ENCODE results near the gene MRGPRF. TPM values are rescaled to one million over a fixed set of nuclear protein-coding genes. Genes with fewer than 3 reads are reported as not detected.

The MRGPRF gene, protein sequence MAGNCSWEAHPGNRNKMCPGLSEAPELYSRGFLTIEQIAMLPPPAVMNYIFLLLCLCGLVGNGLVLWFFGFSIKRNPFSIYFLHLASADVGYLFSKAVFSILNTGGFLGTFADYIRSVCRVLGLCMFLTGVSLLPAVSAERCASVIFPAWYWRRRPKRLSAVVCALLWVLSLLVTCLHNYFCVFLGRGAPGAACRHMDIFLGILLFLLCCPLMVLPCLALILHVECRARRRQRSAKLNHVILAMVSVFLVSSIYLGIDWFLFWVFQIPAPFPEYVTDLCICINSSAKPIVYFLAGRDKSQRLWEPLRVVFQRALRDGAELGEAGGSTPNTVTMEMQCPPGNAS
- 10 to 100 TPM; 20.9 to 24.6 (median 22.7) TPM for polyA plus RNA-seq (ENCODE audit: insufficient read length in 3 of 3)

DNA sequence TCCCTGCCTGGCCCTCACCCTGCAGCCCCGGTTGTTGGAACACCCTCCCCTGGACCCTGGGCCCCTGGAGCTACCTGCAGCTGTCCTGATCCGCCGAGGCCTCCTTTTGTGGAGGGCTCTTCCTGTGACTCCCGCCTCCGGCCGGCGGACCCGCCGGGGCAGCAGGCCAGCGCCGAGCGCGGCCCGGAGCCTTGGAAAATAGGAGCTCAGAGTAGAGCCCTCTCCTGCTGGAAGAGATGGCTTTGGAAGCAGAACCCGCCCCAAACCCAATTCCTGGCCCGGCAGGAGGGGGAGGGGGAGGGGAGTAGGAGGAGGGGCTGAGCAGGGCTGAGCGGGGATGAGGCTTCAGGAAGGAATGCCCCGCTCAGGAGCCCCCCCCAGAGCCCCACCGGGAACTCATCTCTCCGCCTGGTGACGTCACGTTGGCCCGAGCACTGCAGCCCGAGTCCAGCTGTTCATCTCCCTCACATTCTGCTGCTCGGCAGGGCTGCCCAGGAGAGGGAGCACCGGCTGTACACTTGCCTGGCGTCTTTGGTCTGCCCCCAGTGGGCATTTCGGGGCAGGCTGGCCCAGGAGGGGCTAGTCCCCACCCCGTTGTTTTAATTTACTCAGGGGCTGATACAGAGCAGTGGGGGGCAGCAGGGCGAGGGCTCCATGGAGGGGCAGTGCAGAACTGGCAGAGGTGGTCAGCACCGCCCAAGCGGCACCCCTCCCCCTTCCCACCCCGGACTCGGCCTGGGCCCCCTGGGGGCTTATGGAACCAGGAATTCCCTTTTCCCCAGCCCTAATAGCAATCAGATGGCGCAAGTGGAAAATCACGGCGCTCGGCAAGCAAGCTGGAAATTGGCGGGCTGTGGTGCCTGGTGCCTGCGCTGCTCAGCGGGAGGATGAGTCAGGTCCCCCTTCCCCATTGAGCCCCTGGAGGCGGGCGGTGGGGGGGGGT lies at the start of gene MRGPRF:
Gene MRGPRF (minus strand): TSS at position 238 of the 943 bp plus-strand sequence. CDS start 3,345 bp downstream, outside the sequence.
- no peak for DNase-seq (ENCODE audit: low read depth in 3 of 3, low spot score in 2 of 3)

DNA sequence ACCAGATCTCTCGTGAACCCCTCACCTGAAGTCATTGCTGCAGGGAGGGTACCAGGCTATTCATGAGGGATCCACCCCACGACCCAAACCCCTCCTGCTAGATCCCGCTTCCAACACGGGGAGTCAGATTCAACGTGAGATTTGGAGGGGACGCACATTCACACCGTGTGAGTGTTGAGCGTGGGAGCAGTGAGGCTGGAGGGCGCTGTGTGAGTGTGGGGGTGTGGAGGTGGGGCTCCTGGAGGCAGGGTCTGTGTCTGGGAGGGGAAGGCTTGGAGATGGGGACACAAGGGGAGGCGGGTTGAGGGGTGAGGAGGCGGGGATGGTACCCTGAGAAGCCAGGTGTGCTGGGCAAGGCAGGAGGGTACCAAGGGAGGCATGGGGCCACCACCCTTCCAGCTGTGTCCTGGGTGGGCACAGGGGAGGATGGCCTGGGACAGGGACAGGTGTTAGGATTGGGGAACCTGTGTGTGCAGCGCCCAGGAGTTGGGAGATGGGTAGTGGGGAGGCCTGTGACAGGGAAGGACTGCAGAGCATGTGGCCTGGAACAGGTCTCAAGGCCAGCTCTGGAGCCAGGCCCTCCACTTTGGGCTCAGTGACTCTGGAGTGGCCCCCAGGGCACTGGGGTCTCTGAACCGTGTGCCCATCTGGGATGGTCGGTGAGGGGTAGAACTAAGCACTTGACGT lies 49.3 kb upstream of the MRGPRF start:
- no peak for DNase-seq (ENCODE audit: low read depth in 3 of 3, low spot score in 2 of 3)

DNA sequence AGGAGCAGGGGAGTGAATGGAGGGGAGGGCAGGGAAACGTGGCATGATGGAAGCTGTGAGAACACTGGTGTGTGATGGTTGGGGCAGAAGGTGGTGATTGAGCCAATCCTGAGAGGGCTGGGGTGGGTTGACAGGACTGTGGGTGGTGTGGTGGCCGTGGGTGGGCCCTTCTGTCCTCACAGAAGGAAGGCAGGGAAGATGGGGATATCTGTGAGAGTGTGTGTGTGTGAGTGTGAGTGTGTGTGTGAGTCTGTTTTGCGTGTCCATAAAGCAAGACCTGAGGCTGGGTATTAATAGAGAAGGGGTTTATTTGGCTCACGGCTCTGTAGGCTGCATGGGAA lies 48.6 kb upstream of the MRGPRF start:
- no peak for DNase-seq (ENCODE audit: low read depth in 3 of 3, low spot score in 2 of 3)

DNA sequence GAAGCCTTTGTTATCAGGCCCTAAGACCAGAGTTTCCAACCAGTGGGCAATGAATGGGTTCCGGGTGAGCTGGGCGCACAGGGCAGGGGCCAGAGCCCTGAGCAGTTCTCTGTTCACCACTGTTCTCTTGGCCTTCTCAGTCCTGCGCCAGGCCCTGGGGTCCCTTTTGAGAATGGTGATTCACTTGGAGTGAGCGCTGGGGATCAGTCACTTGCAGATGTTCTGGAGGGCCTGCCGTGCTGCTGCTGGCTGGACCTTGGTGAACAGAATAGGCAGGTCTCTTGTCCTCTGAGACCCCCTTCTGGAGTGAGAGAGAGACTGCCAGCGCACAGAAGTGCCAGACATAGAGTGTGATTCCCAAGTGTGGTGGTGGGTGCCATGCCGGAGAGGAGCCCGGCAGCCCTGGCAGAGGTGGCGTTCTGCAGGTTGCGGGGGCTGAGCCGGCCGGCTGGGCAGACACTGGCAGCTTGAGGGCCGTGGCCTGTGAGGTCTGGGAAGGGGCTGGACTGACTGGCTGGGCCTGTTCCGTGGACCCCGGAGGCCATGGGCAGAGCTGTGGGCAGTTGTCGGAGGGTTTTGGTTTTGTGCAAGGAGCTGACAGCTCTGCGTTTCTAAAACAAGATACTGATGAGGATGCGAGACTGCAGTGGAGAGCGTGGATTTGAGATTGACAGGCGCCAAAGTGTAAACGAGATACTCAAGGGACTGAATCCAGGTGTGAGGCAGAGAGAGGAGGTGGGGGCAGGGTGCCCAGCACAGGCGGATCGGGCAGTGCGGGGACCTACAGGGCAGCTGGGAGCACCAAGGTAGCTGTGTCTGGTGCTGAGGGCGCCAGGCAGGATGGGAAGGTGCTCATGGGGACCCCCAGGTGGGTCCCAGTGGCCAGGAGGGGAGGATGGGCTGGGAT lies 48.0 kb upstream of the MRGPRF start:
- no peak for DNase-seq (ENCODE audit: low read depth in 3 of 3, low spot score in 2 of 3)

DNA sequence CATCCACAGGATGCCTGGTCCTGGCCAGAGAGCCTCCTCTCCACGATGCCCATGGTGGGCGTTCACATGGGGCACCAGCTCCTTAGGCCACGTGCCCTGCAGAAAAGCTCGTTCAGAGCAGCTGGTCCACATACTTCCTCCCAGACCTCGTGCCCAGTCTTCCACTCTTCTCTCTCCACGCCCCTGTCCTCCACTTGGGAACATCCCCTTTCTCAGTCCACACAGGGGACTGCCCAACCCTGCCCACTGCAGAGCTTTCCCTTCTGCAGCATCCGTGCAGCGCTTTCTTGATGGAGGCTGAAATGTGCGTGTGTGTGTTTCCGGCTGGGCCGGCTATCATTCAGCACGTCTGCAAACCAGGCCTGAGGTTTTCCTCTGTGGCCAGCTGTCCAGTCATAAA lies 46.9 kb upstream of the MRGPRF start:
- DNase-seq (ENCODE audit: low read depth in 3 of 3, low spot score in 2 of 3) = no peak

DNA sequence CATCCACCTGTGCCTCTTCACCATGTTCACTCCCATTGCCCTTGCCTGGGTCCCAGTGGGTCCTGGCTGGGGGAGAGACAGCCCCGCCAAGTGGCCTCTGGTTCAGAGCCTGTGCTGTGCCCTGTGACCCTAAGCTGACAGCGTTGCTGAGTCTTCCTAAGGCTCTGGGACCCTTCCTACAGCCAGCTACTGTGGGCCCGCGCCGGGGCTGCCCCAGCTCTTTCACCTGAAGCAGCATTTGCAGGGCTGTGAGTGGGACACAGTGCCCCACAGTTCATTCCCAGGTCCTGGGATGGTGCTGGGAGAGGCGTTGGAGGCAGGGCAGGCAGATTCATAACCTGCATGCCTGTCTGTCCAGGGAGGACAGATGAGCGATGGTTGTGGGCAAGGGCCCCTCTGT lies 46.4 kb upstream of the MRGPRF start:
- DNase-seq (ENCODE audit: low read depth in 3 of 3, low spot score in 2 of 3) = no peak

DNA sequence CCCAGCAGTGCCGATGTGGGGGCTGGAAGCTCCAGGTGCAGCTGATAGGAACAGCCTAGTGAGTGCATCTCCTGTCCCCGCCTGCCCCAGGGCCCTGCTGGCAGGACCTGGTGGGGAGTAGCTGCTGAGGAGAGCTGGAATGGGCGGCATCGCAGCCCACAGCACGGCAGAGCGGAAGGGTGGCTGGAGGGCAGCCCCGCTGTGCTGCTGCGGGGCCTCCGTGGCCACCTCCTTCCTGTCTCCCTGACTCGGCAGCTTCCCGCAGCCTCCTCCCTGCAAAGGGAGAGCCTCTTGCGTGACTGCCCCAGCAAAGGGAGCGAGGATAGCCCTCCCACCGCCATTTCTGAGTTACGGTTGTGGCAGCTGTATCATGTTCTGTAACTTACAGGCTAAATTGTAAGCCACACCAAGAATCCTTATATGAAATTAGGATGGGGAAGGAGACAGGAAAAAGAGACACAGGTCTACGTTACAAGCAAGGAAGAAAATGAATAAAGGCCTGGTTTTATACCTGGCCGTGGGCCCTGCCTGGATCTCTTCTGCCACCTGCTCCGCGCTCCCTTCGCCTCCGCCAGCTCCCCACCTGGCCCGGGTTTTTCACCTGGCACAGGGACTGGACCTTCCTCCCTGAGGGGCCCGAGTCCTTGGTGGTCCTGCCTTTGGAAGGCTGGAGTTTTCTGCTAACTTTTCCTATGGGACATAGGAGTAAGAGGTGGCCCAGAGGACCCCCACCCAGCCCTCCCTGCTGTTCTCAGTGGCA lies 45.6 kb upstream of the MRGPRF start:
- no peak for DNase-seq (ENCODE audit: low read depth in 3 of 3, low spot score in 2 of 3)

DNA sequence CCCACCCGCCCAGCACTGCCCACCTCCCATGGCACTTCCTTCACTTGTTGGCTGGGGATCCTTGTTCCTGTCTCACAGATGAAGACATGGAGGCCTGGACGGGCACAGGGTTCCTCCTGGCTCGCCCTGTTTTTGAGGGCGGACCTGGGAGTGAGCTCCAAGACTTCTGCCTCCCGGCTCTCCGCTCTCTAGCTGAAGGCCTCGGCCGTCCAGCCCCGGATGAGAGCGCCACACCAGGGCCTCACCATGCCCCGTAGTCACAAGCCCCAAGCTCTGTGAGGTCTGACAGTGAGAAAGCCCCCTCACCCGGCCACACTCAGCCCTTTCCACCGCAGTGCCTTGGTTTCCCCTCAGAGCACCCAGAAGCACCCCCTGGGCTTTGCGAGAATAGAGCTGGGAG lies 44.8 kb upstream of the MRGPRF start:
- no peak for DNase-seq (ENCODE audit: low read depth in 3 of 3, low spot score in 2 of 3)

DNA sequence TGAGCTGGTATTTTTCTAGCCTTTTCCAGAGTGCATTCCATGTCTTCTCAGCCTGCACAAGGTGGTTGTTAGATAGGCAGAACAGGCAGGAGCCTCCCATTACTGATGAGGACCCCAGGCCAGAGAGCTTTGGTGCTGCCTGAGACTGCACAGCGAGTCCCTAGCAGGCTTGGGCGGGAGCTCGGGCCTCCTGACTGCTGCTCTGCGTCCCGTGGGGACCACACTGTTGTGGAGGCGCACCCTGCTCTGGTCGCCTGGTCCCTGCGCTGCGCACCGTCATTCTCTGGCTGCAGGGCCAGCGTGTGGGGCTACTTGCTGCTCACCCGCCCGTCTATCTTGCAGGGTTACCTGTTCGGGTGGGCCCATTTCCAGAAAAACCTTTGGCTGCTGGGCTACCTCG lies 44.2 kb upstream of the MRGPRF start:
- DNase-seq (ENCODE audit: low read depth in 3 of 3, low spot score in 2 of 3) = no peak

DNA sequence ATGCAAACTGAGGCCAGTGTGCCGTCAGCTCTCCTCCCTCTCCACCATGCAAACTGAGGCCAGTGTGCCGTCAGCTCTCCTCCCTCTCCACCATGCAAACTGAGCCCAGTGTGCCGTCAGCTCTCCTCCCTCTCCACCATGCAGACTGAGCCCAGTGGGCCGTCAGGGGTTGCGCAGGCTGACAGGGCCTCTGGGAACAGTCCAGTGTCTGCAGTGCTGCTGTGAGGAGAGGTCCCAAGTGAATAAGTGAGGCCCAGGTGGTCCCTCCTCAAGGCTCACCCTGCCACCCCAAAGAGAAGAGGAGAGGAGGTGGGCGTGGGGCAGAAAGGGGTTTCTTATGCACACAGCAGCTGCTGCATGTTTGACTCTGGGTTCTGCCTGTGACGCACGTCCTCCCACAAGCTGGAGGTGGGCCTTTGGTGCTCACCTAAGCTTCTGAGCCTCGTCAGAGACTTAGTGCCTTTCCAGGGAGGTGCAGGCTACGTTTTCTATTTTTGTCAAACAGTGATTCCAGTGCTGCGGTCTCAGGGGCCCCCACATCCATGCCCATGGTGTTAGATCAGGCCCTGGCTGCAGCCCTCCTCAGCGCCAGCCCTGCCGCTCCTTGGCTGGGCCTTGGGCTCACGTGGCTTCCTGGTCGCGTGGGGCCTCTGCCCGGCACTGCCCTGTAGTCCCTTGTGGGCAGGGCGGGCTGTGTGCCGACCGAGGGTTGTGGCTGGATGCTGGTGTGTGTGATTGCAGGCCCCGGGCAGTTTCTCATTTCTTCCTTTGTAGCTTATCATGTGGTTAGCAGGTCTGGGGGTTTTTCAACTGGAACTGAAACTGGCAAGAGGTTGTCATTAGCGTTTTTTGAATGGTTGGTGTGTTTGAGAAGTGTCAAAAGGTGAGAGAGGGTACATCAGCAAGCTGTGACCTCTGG lies 42.8 kb upstream of the MRGPRF start:
- DNase-seq (ENCODE audit: low read depth in 3 of 3, low spot score in 2 of 3) = no peak

DNA sequence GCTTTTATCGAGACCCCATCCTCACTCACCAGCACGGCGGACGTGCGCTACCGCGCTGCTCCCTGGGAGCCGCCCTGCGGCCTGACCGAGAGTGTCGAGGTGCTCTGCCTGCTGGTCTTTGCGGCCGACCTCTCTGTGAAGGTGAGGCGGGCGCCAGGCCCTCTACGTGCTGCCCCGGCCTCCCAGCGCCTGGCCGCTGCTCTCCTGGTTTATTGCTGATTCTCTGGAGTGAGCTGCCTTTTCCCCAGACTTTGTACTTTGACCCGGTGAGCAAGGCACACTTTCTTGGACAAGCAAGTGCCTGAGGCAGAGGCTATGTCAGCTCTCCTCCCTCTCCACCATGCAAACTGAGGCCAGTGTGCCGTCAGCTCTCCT lies 42.2 kb upstream of the MRGPRF start:
- no peak for DNase-seq (ENCODE audit: low read depth in 3 of 3, low spot score in 2 of 3)

DNA sequence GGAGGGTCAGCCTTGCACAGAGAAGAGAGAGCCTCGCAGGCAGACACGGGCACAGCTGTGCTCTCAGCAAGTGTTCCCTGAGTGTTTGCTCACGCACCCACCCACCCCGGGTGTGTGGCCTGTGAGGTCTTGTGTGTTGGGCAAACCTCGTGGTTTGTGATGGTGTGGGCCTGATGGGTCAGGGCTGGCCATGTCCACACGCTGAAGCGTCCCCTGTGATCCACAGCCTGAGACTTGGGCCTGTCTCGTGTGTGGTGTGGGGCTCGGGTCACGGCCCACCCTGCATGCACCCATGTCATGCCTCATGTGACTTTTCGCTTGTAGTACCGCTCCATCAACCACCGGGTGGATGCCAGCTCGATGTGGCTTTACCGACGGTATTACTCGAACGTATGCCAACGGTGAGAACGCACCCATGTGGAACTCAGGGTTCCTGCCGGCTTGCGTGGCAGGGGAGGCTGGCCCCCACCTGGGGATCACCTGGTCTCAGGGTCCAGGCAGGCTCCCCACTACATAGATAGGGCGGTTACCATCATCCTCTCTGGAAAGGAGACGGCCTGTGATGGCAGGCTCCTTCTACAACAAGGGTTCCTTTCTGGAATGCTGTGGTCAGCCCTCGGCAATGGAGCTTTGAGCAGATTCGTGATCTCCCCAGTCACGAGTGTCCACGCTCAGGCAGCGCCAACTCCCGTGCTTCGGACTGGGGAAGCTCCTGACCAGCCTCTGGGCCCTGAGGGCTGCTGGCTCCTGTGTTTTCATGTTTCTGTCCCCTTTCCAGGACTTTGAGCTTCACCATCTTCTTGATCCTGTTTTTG lies 41.6 kb upstream of the MRGPRF start:
- DNase-seq (ENCODE audit: low read depth in 3 of 3, low spot score in 2 of 3) = no peak

DNA sequence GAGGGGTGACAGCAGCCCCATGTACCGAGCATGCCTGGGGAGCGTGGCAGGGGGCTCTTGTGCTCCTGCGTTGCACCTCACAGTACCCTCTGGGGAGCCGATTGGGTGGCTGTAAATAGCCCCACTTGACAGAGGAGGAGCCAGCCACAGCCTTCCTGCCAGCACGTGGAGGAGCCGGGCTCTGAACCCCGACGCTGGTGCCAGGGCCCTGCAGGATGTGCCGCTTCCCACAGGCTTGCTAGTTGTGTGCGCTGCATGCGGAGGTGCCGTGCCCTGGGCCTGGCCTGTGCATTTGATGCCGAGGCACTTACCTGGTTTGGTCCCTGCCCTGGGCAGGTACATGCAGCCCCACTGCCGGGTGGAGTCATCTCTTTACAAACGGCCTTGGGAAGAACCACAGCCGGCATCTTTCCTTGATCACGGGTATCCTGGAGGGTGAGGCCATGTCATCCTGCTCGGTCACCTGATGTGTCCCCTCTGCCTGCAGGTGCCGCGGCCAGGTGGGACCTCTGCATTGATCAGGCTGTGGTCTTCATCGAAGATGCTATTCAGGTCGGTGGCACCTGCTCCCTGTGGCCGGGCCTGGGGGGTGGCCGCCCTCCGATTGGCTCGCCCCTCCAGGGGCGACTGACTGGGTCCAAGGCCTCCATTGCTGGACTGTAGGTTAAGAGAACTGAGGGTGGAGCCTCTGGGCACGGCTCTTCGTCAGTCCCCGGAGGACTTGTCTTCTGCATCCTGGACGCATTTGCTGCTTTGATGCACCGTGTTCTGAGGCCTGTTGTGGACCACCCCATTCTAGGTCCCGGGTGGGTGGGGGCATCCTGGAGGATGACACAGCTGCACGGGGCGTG lies 40.7 kb upstream of the MRGPRF start:
- DNase-seq (ENCODE audit: low read depth in 3 of 3, low spot score in 2 of 3) = no peak

DNA sequence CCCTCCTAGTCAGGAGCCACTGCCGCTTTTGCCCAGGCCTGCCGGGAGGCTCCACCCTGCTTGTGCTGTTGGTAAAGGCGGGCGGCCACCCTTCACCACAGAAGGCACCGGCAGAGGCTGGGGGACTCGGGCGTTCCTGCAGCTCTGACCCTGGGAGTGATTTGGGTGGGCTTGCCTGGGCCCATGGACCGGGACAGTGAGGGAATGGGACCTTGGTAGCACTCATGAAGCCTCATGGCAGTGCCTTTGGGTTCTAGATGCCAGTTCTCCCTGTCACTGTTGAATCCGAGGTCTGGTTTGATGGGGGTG lies 40.1 kb upstream of the MRGPRF start:
- no peak for DNase-seq (ENCODE audit: low read depth in 3 of 3, low spot score in 2 of 3)

DNA sequence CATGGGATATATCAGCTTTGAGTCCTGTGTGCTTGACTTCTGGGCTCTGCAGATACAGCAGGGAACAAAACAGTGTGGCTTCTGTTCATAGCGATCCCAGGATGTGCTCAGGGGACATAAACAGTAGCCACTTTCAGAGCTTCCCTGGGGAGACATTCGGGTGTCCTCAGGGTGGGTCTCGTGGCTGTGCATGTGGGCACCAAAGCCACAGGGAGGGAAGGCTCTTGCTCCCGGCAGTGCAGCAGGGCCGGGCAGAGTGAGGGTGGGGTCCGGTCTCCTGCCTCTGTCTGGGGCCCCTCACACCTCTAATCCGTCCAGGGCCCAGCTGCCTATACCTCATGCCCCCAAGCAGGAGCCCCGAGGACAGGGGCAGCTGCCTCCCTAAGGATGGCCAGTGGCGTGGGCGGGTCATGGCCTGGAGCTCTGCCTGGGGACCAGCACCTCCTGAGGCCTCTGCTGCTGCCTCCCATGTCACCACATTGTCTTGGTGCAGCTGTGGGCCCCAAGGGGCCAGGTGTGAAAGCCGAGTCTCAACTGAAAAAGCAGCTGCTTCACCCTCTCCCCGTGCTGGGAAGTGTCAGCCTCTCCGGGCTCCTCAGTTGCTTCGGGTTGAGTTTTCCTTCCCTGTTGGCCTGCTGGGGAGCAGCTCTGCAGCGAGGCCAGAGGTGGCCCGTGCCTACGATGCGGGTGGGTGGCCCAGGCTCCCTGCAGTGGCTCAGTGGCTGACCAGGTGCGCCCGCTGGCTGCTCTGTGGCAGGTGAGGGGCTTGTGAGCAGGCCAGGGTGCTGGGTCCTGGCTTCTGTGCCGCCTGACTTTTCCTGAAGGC lies 39.5 kb upstream of the MRGPRF start:
- DNase-seq (ENCODE audit: low read depth in 3 of 3, low spot score in 2 of 3) = no peak
